K562 (cell line): ENCODE data around the gene FNBP1. TPM values are rescaled to one million over a fixed set of nuclear protein-coding genes. Genes with fewer than 3 reads are reported as not detected.
A peak's percentile ranks its signal among the peaks of the same experiment; 100 is the strongest.

ENCODE experiments used
- EHMT2 ChIP-seq: fragments of 450-650 bp; IDR thresholded peaks from 2 replicates; pipeline ENCODE4 v1.6.1; 2018; ENCODE audit warnings: antibody characterized with exemption
- ELF4 ChIP-seq: fragments of 450-650 bp; formaldehyde crosslinking; IDR thresholded peaks from 2 replicates; pipeline ENCODE4 v1.4.0; 2022; ENCODE audit warnings: missing genetic modification characterization
- EWSR1 ChIP-seq: fragments of 450-650 bp; IDR thresholded peaks from 2 replicates; pipeline ENCODE4 v1.6.1; 2018; ENCODE audit warnings: borderline replicate concordance, mild to moderate bottlenecking, low read depth, moderate library complexity; ENCODE audit not compliant: partially characterized antibody
- GABPB1 ChIP-seq: sonication (generic); formaldehyde crosslinking; IDR thresholded peaks from 2 replicates; pipeline ENCODE4 v1.8.0; 2022; ENCODE audit warnings: mild to moderate bottlenecking, missing genetic modification reagents
- HDAC1 ChIP-seq, 2 experiments: fragments of 450-650 bp; IDR thresholded peaks; 2 replicates each; pipeline ENCODE4 v1.6.1; 2016 to 2017; ENCODE audit warnings: inconsistent platforms in 1 of 2, mild to moderate bottlenecking in 1 of 2, moderate library complexity in 1 of 2
- HLTF ChIP-seq: fragments of 450-650 bp; IDR thresholded peaks from 2 replicates; pipeline ENCODE4 v1.6.1; 2016
- LARP7 ChIP-seq: fragments of 450-650 bp; IDR thresholded peaks from 2 replicates; pipeline ENCODE4 v1.6.1; 2016
- NFIC ChIP-seq: fragments of 450-650 bp; IDR thresholded peaks from 2 replicates; pipeline ENCODE4 v1.6.1; 2017; ENCODE audit warnings: mild to moderate bottlenecking, inconsistent platforms
- RERE ChIP-seq: sonication (generic); formaldehyde crosslinking; IDR thresholded peaks from 2 replicates; pipeline ENCODE4 v1.8.0; 2023; ENCODE audit warnings: missing genetic modification reagents, mild to moderate bottlenecking, borderline replicate concordance
- SNIP1 ChIP-seq: fragments of 450-650 bp; IDR thresholded peaks from 2 replicates; pipeline ENCODE4 v1.7.1; 2017; ENCODE audit warnings: low read depth, mild to moderate bottlenecking
- STAT5A ChIP-seq: IDR thresholded peaks from 2 replicates; pipeline ENCODE4 v1.6.1; 2012; ENCODE audit warnings: low read length, inconsistent platforms, borderline replicate concordance
- THRB ChIP-seq: fragments of 450-650 bp; formaldehyde crosslinking; conservative IDR thresholded peaks from 2 replicates; pipeline ENCODE4 v1.4.0; 2022; ENCODE audit warnings: mild to moderate bottlenecking, missing genetic modification characterization
- TRIM25 ChIP-seq: fragments of 450-650 bp; IDR thresholded peaks from 2 replicates; pipeline ENCODE4 v1.7.0; 2016; ENCODE audit warnings: borderline replicate concordance
- YBX1 ChIP-seq: fragments of 450-650 bp; IDR thresholded peaks from 2 replicates; pipeline ENCODE4 v1.7.1; 2016; ENCODE audit warnings: mild to moderate bottlenecking
- ZC3H11A ChIP-seq: IDR thresholded peaks from 2 replicates; pipeline ENCODE4 v1.6.1; 2012; ENCODE audit warnings: low read depth, low read length, improper control_type of control experiment
- ZNF232 ChIP-seq: sonication (generic); formaldehyde crosslinking; IDR thresholded peaks from 2 replicates; pipeline ENCODE4 v1.8.0; 2022; ENCODE audit warnings: mild to moderate bottlenecking, missing genetic modification reagents
- ZNF280A ChIP-seq: fragments of 450-650 bp; IDR thresholded peaks from 2 replicates; pipeline ENCODE4 v1.6.1; 2018; ENCODE audit warnings: mild to moderate bottlenecking, low read depth; ENCODE audit not compliant: partially characterized antibody
- ZNF512 ChIP-seq: IDR thresholded peaks from 2 replicates; pipeline ENCODE4 v1.6.1; 2016; ENCODE audit warnings: missing genetic modification characterization, missing compliant biosample characterization
- polyA plus RNA-seq, 8 experiments: library from polyadenylated mRNA; depleted of rRNA in 4 of 8; stranded (reverse) in 5 of 8; unstranded in 3 of 8; fragments of >200 nt; fragmentation: Nextera tagmentation in 2 of 8; fragmentation: Illumina TruSeq in 1 of 8; extraction: Ambion mirVana in 2 of 8; extraction: Trizol in 1 of 8; gene quantifications; 2 replicates each; pipeline versions ENCODE4 v1.2.1 to v1.2.3, GENCODE V29; 2011 to 2014; ENCODE audit warnings: inconsistent platforms in 1 of 8, missing spikeins in 1 of 8
- total RNA-seq, 7 experiments: library from RNA; depleted of rRNA in 6 of 7; stranded (reverse); fragments of >200 nt in 6 of 7; fragmentation: Illumina TruSeq in 2 of 7; extraction: Trizol in 2 of 7; gene quantifications; 2 replicates each; pipeline versions ENCODE4 v1.2.1 to v1.2.3, GENCODE V29; 2011 to 2021; ENCODE audit warnings: low replicate concordance in 1 of 7

FNBP1 gene
- total and polyA plus RNA-seq, 9 of the 15 experiments (the other 6 are each of a cell fraction or from before 2014, with no cell fraction given) = 1.8 to 14.9 (median 7.6) TPM

GRCh38 chr9:129899620-129900019 is 143.4 kb downstream of the FNBP1 start (continued):
- TF ChIP-seq ZNF232 (CRISPR knock-in tag) (no peak), ZNF512 (peak; percentile 66; the same call in 1 of the 2 replicates), ZNF280A (no peak), ELF4 (CRISPR knock-in tag) (peak; percentile 52; the same call in 1 of the 2 replicates), STAT5A (no peak), EWSR1 (no peak), GABPB1 (no peak), HLTF (0 out of 2 replicates have a peak, but pooled peaks have one; percentile 52), SNIP1 (no peak), THRB (CRISPR knock-in tag) (peak; percentile 70; the same call in 1 of the 2 replicates), NFIC (0 out of 2 replicates have a peak, but pooled peaks have one; percentile 11), ZC3H11A (no peak), LARP7 (no peak), TRIM25 (no peak), EHMT2 (no peak), RERE (CRISPR knock-in tag) (no peak), HDAC1 (IDR thresholded peaks at IDR 0.05) (0 out of 4 replicates have a peak, but pooled peaks of 1 of the 2 experiments have one; percentile 43), YBX1 (no peak)
